Activated CD4-positive, alpha-beta T cell treated with anti-CD3 and anti-CD28 coated beads, Interleukin-2, amount 50 U/mL, for 48 hours (primary cell): ENCODE measurements around the gene NLGN2.
A peak's percentile ranks its signal among the peaks of the same experiment; 100 is the strongest.
"Not testable (repeated sequence)": the region's sequence is repeated elsewhere in the genome, so short reads cannot be mapped to it uniquely, and the experiment has no call there.

Experiments used
- DNase-seq, 2 experiments: peaks; one replicate each; pipeline ENCODE4 v3.0.0-alpha.2; 2020

Gene NLGN2

GRCh38 chr17:7407485-7408251 lies at the start of gene NLGN2:
Gene NLGN2 (plus strand): TSS chr17:7407845. CDS start chr17:7408256, 411 bp downstream.
- no peak for DNase-seq

DNA sequence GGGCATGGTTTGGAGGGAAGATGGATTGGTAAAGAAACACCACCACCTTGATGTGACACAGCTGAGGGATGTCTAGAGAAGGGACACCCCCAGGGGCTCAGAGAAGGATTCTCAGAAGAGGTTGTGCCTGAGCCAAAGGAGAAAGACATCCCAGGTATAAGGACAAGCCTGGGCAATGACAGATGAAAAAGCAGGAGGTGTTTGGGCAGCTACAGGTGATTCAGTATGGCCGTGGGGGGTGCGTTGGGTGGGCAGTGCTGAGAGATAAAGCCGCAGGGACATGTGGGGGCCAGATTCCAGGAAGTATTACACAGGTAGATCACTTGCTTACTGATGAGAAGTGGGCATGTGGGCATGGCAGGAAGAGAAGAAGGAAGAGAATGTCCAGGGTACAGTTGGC lies 45.7 kb upstream of the NLGN2 start:
- DNase-seq, result no peak

DNA sequence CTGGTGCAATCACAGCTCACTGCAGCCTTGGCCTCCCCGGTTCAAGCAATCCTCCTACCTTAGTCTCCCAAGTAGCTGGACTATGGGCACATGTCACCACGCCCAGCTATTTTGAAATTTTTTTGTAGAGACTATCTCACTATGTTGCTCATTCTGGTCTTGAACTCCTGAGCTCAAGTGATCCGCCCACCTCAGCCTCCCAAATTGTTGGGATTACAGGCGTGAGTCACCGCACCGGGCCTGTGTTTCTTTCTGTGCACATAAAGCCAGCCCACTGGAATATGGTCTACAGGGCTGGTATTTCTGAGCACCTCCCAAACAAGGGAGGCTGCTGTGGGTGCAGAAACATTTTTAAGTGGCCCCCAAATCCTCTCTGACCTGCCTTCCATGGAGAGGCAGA lies 44.3 kb upstream of the NLGN2 start:
- no peak for DNase-seq

DNA sequence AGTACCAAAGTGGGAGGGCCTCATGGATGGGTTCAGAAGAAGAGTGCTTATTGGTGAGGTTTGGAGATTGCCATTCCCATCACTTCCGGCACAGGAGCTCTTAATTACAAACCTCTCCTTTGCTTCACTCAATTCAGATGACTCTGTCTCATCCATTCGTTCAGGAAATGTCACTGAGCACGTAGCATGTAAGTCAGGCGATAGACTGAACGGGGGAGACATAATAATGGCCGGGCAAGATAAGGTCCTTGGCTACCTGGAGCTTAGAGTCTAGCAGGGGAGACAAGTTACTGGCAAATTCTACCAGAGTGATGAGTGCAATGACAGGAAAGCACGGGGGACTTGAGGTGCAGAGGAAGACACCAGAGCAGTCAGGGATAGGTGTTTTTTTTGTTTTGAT lies 41.7 kb upstream of the NLGN2 start:
- DNase-seq, result not testable (repeated sequence)

DNA sequence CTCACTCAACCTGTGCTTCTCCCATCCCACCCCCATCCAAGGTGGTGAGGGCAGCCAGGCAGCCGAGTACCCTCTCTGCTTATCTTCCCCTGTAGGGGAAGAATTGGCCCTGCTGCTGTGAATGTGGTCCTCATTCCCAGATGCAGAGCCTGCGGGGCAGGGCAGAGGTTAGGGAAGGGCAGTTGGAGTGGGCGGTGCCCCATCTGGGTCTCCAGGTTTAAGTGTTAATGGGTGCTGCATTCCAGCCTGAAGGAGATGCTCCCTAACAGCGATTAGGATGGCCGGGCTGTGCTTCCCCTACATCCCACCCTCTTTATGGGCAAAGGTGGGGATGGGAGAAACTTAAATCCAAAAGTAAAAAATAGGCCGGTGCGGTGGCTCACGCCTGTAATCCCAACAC lies 40.6 kb upstream of the NLGN2 start:
- DNase-seq, result no peak

DNA sequence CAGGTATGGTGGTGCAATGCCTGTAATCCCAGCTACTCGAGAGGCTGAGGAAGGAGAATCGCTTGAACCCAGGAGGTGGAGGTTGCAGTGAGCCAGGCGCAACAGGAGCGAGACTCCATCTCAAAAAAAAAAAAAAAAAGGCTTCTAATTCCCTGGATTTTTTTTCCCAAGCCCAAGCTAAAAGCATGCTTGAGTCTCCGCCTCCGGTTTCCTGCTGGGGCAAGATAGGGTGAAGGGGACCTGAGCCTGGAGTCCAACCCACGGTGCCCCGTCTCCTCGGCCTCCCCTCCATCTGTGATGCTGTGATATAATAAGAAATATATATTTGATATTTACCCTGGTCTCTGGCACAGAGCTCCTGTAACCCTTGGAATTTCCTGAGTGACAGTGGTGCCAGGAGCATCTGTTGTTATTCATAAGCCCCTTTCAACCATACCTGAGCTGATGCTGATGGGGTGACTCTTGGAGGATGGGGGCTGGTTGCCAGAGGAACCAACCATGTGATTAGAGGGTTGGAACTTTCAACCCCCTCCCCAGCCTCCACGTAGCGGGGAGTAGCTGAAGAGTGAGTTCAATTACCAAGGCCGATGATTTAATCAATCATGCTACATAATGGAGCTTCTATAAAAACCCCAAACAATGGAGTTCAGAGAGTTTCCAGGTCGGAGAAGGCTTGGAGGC lies 39.6 kb upstream of the NLGN2 start:
- DNase-seq, result no peak

GRCh38 chr17:7368599-7368994 lies 39.0 kb upstream of the NLGN2 start:
- DNase-seq, result not testable (repeated sequence)

- DNase-seq, result no peak
Observed at GRCh38 chr17:7369825-7370224, 37.8 kb upstream of the NLGN2 start.

DNA sequence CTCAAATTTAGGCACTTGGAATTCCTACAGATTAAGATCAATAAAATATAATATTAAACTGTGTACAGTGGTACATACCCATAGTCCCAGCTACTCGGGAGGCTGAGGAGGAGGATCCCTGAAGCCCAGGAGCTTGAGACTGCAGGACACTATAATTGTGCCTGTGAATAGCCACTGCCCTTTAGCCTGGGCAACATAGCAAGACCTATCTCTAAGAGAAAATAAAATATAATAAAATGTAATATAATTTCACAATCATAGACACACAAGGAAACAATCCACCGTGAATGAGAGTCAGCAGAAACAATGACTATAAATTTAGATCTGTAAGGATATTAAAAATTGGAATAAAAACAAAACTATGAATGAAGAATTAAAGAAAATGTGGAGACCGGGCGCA lies 36.8 kb upstream of the NLGN2 start:
- DNase-seq, result no peak

DNA sequence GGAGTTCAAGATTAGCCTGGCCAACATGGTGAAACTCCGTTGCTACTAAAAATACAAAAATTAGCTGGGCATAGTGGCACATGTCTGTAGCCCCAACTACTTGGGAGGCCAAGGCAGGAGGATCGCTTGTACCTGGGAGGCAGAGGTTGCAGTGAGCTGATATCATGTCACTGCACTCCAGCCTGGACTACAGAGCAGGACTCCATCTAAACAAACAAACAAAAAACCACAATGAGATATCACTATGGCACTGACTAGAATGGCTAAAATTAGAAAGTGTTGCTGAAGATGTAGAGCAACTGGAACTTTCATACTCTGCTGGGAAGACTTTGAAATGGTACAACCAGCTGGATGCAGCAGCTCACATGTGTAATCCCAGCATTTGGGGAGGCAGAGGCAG lies 33.3 kb upstream of the NLGN2 start:
- no peak for DNase-seq

GRCh38 chr17:7379134-7379533 lies 28.5 kb upstream of the NLGN2 start:
- no peak for DNase-seq

DNA sequence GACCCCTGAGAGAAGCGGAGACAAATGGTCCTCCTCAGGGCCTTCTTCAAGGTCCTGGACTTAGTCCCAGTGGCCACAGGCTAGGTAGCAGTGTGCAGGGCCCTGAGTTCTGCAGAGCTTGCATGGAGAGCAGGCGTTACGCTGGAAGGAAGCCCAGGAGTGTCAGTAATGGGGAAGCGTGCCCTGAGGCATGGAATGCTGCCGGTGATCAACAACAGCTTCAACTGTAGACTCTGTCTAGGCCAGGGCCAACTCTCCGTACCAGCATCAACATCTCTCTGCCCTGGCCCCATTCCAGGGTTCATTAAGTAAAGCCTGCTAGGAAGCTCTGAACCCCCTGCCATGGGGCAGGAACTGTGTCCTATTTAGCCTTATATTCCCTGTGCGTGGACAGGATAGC lies 27.3 kb upstream of the NLGN2 start:
- DNase-seq, result no peak

- no peak for DNase-seq
Observed at GRCh38 chr17:7380855-7381683, 26.6 kb upstream of the NLGN2 start, which contains the start of gene TNK1. Gene TNK1 (plus strand): TSS chr17:7381089. CDS start chr17:7382927, 1,838 bp downstream.

GRCh38 chr17:7382901-7383300 lies 24.7 kb upstream of the NLGN2 start:
- no peak for DNase-seq

DNA sequence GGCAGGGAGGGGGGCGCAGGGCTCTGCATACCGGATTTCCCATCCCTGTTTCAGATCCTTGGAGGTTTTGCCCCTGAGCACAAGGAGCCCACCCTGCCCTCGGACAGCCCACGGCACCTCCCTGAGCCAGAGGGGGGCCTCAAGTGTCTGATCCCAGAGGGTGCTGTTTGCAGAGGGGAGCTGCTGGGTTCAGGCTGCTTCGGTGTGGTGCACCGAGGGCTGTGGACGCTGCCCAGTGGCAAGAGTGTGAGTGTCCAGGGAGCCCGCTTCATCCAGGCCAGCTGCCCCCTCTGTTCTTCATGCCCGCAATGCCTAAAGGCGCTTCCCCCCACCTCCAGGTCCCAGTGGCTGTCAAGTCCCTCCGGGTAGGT lies 24.3 kb upstream of the NLGN2 start:
- peak in 1 of 2 experiments; percentile 19 for DNase-seq

DNA sequence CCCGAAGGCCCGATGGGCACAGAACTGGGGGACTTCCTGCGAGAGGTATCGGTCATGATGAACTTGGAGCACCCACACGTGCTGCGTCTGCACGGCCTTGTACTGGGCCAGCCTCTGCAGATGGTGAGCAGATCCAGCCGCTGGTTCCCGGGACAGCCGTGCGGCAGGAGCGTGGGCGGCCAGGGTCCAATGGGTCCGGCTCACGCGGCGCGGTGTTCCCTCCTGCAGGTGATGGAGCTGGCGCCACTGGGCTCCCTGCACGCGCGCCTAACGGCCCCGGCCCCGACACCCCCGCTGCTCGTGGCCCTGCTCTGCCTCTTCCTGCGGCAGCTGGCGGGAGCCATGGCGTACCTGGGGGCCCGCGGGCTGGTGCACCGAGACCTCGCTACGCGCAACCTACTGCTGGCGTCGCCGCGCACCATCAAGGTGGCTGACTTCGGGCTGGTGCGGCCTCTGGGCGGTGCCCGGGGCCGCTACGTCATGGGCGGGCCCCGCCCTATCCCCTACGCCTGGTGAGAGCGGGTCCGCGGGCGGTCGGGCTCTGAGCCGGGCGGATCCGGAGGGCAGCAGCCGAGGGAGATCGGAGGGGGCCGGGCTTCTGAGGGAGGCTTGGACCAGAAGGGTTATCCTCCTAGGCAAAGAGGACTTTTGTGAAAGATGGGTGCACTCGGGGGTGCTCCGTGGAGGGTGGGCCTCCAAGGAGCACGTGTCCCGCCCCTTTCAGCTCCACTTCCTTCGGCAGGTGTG lies 23.7 kb upstream of the NLGN2 start:
- peak; percentile 78 to 83 for DNase-seq

GRCh38 chr17:7384489-7385081 lies 23.1 kb upstream of the NLGN2 start:
- DNase-seq, result no peak

DNA sequence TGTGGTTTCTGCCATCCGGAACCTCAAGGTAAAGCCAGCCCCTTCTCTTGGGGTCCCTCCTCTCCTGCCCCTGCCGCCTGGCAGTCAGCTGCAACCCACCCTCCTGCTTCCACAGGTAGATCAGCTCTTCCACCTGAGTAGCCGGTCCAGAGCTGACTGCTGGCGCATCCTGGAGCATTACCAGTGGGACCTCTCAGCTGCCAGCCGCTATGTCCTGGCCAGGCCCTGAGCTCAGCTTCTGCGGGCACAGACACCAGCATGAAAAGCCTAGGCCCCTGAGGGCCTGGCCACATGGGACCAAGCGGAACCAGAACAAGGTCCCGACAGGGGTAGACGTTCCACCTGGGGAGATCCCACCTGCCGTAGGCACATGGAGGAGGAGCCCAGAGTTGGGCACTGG lies 18.8 kb upstream of the NLGN2 start:
- DNase-seq, result no peak

DNA sequence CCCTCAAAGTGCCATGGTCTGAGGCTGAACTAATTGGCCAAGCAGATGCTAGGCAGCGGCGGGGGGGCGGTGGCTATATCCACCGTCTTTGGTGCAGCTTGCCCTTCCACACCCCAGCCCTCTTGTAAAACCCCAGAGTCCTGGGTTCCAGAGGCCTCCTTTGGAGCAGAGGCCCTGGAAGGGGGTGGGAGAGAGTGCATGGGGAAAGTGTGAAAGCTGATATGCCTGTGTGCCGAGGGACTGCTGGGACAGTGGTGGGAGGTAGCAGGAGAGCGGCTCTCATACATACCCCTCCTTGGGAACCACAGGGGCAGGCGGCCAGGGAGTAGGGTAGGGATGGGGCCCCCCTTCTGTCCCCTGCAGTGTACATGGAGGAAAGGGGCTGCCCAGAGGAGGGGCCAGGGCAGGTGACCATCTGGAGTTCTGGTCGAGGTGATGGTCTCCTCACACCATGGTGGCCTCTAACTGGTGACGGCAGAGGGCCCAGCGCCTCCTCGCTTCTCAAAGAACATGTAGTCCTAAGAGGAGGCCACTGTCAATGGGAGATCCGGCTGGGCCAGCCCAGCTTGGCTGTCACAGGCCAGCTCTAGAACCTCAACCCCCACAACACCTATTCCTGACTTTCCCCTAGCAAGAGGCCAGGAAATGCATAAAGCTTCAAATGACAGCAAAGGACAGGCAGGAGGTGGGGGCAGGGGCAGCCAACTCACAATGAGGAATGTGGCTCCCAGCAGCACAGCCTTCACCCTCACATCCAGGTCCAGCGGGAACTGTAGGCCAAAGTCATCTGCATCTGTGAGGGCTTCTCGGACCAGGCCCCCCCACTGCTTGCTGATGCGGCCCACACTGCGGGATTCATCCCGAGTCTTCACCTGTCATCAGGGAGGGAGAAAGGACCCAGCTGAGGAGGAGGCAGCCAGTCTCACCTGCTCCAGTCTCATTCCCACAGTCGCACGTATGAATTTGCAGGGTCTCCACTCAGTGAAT lies 17.4 kb upstream of the NLGN2 start:
- no peak for DNase-seq

DNA sequence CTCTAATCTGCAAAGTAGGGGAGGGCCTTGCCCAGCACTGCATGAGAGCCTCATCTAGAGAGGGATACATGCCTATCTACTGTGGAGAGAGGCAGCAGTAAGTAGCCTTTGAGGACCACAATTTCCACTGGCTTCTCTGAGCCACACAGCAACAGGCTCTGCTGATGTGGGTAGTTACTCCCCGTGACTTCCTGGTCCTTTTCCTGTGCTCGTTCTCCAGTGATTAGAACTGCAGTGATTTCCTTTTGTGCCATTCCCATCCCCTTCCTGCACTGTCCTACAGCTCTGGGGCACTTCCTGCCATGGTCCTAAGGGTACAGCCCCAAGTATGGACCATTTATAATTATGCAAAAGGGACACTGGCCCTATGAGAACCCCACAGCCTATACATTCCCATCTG lies 16.3 kb upstream of the NLGN2 start:
- DNase-seq, result no peak
